ENCODE data around the gene LRRC34. TPM values are rescaled to one million over a fixed set of nuclear protein-coding genes. Genes with fewer than 3 reads are reported as not detected.

The LRRC34 gene
- total and polyA plus RNA-seq, 2 of the 8 experiments (the other 6 are each of a cell fraction or from before 2014, with no cell fraction given), result 3.3 to 4.1 TPM

- TF ChIP-seq CHD7 (IDR thresholded peaks at IDR 0.05; ENCODE audit: insufficient replicate concordance, low read length) (no peak), BCL11A (IDR thresholded peaks at IDR 0.05; ENCODE audit: low read depth in 2 of 2, low read length in 2 of 2) (no peak)
Observed at GRCh38 chr3:169758359-169758994, 54.2 kb downstream of the LRRC34 start (continued).

All from H1 (cell line).